ENCODE data around the gene TCP1.
A peak's percentile ranks its signal among the peaks of the same experiment; 100 is the strongest.
"Not testable (repeated sequence)": the region's sequence is repeated elsewhere in the genome, so short reads cannot be mapped to it uniquely, and the experiment has no call there.

The TCP1 gene

DNA sequence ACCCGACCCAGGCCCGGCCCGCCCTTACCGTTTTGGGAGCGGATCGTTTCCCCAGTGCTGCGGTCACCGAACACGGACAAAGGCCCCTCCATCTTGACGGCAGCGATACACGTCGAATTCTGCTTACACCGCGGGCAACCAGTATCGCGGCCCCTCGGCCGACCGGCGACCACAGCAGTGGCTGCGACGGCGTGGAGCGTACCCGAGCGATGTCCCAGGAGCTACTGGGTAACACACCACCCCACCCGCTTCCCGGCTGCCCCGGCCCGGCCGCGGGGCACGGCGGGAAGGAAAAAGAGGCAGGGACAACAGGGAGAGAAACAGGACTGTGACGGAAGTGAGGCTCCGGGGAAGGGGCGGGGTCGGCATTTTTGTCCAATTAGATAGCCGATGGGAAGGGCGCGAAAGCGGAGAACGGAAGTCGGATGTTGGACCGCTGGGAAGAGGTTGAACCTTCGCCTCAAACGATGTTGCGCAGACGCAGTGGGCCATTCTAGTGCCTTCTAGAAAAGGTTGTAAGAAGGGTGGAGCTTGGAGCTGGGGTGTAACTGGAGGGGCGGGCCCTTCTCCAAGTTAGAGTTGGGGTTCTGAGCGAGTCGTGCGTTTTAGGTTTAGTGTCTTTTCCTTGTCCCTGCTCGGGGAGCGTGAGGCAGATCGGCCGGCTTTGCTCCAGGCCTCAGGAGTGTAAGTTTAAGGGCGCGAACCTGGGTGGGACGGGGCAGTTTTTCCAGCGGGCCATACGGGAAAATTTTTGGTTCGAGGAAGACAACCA, at the start of gene TCP1:
TCP1 (minus strand) TSS at position 226 of the 772 bp plus-strand sequence; CDS start at position 92, 134 bp downstream.
- peak; percentile 99 for DNase-seq

GRCh38 chr6:159838020-159838744, 48.8 kb upstream of the TCP1 start:
- no peak for DNase-seq

- DNase-seq = no peak
Observed at GRCh38 chr6:159837511-159837910, 48.1 kb upstream of the TCP1 start.

GRCh38 chr6:159836718-159837490, 47.5 kb upstream of the TCP1 start:
- DNase-seq = no peak

DNA sequence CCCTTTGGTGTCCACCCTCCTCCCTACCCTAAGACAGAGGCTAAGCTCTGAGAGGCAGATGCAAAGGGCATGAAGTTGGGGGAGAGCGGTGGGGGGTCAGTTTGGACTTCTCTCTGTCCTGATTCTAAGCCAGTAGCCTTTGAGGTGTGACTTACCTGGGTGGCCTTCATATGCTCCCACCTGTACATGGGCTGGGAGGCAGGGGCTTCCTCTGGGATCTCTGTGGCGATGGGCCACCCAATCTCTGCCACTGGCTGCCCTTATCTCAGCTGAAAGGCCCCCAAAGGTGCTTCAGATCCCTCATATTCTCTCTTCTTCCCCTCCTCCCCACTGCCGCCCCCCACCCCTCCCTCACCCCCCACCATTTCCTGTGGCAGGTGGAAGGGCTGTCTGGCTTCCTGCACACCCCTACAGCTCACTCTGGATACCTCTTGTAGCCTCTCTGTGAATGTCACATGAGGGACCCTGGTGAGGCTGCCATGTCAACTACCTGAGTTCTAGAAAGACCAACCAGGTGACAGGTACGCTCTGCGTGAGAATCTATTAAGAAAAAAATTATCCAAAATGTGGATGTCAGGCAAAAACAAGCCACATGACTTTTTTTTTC, 44.7 kb upstream of the TCP1 start:
- DNase-seq = no peak

DNA sequence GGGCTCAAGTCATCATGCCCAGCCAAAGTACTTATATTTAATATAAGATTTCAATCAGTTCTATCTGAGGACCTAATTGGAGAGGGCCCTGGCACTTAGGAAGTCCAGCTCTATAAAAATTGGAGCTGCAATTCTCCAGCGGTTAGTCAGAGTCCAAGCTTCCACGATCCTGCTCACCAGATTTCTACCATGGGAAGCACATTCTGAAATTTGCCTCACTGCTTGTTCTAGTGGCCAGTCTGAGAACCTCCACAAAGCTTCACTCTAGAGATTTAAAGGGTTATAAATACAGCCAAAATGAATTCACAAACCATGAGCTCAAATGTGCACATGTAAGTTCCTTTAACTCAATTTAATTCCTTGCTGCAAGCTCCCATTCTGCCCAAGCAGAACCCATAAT, 44.2 kb upstream of the TCP1 start:
- DNase-seq = no peak

GRCh38 chr6:159832946-159833345, 43.5 kb upstream of the TCP1 start:
- DNase-seq = no peak

- no peak for DNase-seq
Observed at GRCh38 chr6:159831373-159831679, 41.9 kb upstream of the TCP1 start.

GRCh38 chr6:159830501-159831372, 41.3 kb upstream of the TCP1 start:
- DNase-seq = no peak

DNA sequence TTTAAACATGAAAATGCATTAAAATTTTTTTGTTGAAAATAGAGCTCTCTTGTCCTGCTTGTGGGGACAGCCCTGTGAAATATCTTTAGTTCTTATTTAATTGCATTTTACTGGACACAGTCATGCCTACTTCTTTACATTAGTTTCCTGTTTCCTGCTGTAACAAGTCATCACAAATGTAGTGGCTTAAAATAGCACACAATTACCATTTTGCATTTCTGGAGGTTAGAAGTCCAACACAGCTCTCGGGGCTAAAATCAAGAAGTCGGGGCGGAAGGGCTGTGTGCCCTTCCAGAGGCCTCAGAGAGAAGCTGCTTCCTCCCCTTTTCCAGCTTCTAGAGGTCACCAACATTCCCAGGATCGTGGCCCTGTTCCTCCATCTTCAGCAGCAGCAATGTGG, 40.1 kb upstream of the TCP1 start:
- DNase-seq = no peak

- no peak for DNase-seq
Observed at GRCh38 chr6:159828074-159828473, 38.7 kb upstream of the TCP1 start.

DNA sequence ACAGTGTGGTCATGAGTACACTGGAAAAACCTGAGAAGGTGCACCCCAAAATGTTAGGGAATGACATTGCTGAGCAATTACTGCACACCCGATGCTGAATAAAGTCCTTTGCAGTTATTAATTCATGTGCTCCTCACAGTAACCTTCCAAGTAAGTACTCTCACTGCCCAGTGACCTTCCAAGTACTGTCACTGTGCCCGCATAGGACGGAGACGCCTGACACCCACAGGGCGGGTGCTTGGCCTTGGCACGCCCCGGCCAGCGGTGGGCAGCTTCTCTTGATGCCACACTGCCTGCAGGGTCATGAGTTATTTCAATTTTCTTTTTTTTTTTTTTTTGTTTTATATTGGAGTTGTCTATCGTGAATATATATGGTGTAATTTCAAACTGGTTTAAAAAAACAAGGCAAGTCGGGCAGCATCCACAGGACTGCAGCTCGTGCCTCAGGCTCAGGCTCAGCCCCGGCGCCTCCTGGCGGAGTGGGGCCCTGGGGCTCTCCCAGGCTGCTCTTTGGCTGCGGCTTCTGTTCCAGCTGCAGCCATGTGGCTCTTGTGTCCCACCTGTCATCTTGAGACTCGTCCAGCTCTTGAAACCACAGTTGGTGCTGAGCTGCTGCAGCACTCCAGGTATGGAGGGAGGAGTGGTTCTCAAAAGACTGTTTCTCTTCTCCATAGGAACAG, 37.7 kb upstream of the TCP1 start:
- DNase-seq = no peak

DNA sequence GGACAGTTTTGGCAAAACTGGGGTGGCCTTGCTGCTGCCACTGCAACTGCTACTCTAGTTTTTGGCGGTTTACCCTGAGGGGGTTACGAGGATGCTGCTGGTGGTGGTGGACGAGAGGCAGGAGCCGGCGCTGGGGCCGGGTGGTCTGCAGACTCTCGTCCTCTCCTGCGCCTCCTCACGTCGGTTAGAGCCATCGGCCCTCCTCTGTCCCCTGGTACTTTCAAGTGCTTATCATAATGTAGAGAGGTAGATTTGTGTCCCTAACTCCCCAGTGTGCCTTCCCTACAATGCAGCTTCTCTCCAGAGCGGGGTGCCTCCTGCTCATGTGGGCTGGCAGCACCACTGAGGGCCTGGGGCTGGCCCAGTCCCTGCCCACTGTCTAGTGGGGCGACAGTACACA, 36.6 kb upstream of the TCP1 start:
- DNase-seq = no peak

- not testable (repeated sequence) for DNase-seq
Observed at GRCh38 chr6:159824690-159825089, 35.3 kb upstream of the TCP1 start.

GRCh38 chr6:159823953-159824352, 34.6 kb upstream of the TCP1 start:
- no peak for DNase-seq

- DNase-seq = no peak
Observed at GRCh38 chr6:159821726-159822125, 32.3 kb upstream of the TCP1 start.

DNA sequence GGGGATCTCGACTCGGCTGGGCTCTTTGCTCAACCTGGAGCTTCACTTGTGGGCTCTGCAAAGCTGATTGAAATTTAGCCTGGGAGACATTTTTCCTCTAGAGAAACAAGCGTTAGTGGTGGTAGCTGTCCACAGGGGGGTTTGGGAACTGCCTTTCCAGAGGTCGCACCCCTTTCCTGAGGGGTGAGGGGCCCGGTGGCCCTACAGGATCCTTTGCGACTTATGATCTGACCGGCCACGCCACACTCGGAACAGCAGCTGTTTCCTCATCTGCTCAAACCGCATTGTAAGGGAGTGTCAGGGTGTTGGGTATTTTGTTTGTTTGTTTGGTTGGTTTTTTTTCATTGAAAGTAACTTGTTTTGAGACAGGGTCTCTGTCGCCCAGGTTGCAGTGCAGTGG, 31.7 kb upstream of the TCP1 start:
- no peak for DNase-seq

- DNase-seq = peak; percentile 50
Observed at GRCh38 chr6:159819932-159820640, 30.7 kb upstream of the TCP1 start.

GRCh38 chr6:159819098-159819497, 29.7 kb upstream of the TCP1 start:
- no peak for DNase-seq

- no peak for DNase-seq
Observed at GRCh38 chr6:159817951-159818739, 28.7 kb upstream of the TCP1 start.
